Lower leg skin (tissue), 3 donors: ENCODE data around the gene RHOA.

Experiments
- CTCF ChIP-seq, 3 donors: fragments of 450-650 bp; IDR thresholded peaks; one replicate each; pipeline ENCODE4 v1.5.1; 2016; ENCODE audit warnings: antibody characterized with exemption in 3 of 3, mild to moderate bottlenecking in 3 of 3, moderate library complexity in 2 of 3
- POLR2A ChIP-seq, 2 donors: fragments of 450-650 bp; IDR thresholded peaks; one replicate each; pipeline ENCODE4 v1.6.1; 2016 to 2017; ENCODE audit warnings: antibody characterized with exemption in 2 of 2, mild to moderate bottlenecking in 1 of 2, moderate library complexity in 1 of 2

- TF ChIP-seq POLR2A (IDR thresholded peaks at IDR 0.05): no peak
- no peak for TF ChIP-seq CTCF (IDR thresholded peaks at IDR 0.05)
Measured at GRCh38 chr3:49454898-49455681, 43.3 kb upstream of the RHOA start.
